NCI-H2196 (cell line): ENCODE data around the gene CCNB2.

ENCODE experiments used
- DNase-seq: peaks from one replicate; lab custom pipeline; 2025; ENCODE audit not compliant: unreplicated experiment; lab: John Stamatoyannopoulos, UW

CCNB2 gene

DNA sequence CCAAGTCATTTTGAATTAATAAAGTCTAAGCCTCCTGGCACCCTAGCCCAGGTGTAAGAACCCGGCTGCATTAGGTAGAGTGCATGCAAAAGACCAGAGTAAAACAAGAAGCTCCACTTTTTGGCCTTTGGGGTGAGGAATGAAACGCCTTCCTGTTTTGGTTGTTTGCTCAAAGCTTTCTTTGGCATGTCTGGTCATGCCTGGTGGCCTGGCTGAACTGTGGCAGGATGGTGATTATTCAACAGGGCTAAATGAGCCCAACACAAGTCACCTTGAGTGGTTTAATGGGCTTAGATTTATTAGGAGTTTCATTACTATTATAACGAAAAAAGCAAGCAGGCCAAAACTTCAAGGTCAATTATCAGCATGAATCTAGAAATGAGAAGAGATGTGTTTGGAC, 60.8 kb downstream of the CCNB2 start:
- DNase-seq = peak; percentile 35

DNA sequence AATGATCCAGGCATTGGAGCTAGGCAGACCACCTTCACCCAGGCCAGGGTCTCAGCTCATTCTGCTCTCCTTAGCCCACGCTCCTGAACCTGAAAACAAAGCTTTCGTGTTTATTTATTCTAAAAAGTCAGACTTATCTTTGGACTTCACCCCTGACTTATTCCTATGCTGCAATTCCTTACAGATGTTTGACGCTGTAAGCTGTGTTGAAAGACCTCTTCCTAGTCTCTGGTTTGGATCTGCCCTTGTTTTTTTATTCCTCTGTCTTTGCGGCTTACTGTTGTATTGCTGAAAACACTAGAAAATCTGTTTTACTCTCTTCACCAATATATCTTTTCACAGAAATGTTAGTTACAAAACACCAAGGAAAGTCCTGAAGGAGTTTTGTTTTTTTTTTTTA, 61.2 kb downstream of the CCNB2 start:
- DNase-seq = no peak

DNA sequence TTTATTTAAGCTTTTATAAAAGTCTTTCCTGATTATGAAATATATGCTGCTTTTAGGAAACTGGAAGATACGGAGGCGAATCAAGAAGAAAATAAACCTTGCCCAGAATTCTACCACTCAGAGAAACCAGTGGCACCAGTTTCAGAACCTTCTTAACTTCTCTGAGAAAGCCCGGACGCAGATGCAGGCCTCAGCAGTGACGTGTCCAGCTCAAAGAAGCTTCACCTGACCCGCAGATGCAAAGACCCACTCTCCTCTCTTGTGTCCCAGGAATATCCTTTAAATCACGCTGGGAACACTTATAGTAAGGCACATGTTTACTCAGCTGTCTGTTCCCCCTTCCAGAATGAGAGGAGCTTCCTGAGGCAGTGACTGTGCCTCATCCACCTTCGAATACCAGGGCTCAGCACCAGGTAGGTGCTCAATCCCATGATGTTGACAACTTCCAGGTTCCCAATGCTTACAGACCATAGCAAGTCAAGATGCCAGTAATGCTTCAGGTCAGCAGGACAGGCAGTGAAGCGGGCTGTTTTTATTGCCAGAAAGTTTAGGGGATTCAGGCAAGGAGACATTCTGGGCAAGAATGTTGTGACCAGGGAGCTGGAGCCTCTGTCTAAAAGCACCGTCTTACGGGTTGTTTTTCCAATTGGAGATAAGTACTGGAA, 61.8 kb downstream of the CCNB2 start:
- no peak for DNase-seq

DNA sequence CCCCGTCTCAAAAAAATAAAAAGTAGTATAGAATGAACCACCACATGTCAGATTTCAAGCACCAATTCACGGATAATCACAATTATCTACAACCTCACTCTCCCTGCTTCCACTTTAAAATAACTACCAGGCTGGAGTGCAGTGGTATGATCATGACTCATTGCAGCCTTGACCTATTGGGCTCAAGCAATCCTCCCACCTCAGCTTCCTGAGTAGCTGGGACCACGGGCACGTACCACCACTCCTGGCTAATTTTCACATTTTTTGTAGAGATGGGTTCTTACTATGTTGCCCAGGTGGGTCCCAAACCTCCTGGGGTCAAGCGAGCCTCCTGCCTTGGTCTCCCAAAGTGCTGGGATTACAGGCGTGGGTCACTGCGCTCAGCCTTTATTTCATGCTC, 63.6 kb downstream of the CCNB2 start:
- DNase-seq = no peak

DNA sequence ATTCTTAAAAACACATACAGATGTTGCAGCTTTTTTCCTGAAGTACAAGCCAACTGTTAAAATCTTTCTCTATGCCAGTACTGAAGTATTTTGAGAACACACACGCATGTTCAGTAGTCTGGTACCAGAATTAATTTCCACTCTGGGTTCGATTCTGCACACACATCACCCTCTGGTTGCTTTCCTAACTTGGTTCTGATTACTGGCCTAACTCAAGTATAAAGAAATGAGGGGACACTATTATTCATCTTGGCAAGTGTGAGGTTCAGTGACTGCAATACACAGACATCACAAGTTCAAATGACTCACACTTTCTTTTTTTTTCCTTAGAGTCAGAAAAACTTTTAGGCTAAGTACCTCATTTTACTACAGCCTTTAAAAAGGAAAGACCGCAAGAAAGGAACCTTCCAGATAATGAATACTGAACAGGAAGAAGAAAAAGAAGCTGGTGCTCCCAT, 64.3 kb downstream of the CCNB2 start:
- DNase-seq = no peak

DNA sequence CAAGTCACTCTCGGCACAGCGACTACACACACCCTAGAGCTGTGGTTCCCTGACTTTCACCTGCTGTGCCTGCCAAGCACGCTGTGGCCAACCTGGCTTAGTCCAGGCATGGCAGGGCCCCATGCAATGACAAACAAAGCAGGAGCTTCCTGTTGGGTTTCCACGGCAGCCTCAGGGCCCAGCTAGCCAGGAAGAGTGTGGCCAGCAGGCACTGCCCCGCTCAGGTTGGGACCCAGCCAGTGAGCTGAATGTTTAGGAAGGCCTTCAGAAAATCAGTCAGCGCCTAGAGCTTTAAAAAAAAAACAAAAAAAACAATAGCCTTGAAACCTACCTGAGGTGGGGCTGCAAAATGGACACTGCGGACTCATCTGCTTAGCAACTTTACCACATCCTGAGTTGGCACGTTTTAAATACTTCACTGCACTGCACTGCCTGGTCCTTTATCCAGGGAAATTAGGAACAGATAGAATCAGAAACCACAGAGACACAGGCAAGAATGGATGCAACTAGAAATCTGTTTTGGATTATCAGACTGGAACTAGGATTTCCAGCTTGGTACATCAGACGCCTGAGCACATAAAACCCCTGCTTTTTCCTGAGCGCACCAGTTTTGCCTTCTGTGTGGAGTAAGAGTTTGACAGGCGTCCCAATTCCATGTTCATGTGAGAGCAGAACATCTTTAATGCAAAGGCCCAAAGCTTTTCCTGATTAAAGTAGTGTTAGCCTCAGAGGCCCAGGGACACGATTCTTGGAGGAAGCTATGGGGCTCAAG, 65.5 kb downstream of the CCNB2 start:
- DNase-seq = peak; percentile 45

DNA sequence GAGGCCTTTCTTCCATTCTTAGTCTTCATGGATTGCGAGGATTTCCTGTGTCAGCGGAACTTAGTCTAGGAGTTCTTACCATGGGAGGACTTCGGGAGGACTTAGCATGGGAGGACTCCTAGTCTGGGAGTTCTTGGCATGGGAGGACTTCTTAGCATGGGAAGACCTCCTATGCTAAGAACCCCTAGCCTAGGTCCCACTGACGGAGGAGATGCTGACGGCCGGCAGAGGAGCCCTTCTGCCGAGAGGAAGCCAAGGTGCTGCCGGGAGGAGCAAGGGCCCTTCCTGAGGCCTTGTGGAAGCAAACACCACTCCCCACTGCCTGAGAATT, 66.1 kb downstream of the CCNB2 start:
- DNase-seq = no peak

DNA sequence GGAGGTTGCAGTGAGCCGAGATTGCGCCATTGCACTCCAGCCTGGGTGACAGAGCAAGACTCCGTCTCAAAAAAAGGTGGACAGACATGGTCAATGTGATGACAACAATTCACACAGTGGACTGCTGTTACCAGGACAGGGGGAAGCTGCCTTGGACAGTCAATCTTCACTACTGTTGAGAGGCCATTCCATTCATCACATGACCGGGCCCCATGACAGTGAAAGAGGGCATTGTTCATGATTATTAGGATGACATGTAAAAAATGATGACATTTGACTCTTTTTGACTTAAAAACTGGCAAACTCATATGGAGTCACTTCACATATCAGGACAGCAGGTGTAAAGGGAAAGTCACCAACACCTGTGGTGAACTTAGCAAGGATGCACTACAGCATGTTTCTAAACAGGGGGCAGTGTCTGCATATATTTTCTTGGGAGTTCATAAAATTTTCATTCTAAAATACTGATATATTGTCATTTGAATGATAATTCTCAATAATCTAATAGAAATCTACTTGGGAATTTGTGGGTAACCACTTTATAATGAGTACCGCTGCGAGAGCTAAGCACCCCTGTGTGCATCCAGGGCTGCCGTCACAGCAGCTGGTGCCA, 67.4 kb downstream of the CCNB2 start:
- DNase-seq = no peak

DNA sequence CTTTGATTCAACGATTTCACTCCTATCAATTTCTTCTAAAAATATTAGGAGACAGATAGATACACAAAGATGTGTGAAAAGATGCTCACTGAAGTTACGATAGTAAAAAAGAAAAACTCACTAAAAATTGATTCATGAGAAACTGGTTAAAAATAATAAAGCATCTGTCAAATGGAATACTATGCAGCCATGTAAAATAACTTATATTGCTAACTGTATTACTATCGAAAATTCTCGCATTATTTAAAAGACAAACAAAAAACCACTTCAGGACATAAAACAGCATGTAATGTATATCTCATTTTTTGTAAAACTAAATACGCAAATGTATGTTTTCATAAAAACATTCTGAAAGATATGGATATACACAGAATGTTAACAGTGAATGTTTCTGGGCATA, 68.2 kb downstream of the CCNB2 start:
- DNase-seq = no peak

DNA sequence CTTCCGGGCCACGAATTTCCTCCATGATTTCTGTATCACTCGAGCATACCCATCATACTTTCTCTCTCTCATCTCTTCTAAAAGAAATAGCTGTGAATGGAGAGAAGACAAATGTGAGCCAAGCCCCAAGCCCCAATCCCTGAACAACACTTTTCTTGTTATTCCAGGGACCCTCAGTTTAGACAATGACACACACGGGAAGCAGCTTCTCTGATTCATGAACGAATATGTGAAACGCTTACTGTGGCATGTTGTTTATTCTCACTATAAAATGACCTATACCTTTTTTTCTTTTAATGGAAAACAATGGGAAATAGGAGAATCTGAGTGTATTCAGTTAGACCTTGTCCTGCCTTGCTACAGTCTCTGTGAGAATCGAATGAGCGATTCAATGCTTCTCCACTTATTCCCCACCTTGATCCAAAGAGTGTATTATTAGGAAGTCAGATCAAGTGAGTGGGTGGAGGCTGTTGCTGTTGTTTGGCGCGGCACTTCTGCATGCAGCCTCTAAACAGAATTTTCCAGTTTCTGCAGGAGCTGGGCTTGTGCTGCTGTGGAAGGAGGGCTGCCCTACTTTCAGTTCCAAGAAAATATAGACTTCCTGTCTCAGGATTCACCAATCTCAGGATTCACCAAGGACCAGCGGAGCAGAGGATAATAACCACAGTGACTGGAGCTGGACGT, 69.3 kb downstream of the CCNB2 start:
- DNase-seq = no peak
